ENCODE data around the gene SPIN4. TPM values are rescaled to one million over a fixed set of nuclear protein-coding genes. Genes with fewer than 3 reads are reported as not detected.

Gene SPIN4
- total and polyA plus RNA-seq, 9 of the 15 experiments (the other 6 are each of a cell fraction or from before 2014, with no cell fraction given): 7.6 to 25.7 (median 14.6) TPM

- TF ChIP-seq PKNOX1 (IDR thresholded peaks at IDR 0.05): peak; percentile 64
- TF ChIP-seq ELF1 (tag; IDR thresholded peaks at IDR 0.05): peak; percentile 53
- TF ChIP-seq TFAP4 (CRISPR knock-in tag; IDR thresholded peaks at IDR 0.05; ENCODE audit: borderline replicate concordance): peak; percentile 63
- no peak for TF ChIP-seq ZNF3 (CRISPR knock-in tag; IDR thresholded peaks at IDR 0.05)
- peak; percentile 14; the same call in 1 of the 2 replicates for TF ChIP-seq EP300 (IDR thresholded peaks at IDR 0.05; ENCODE audit: low read length)
- TF ChIP-seq BRD9 (IDR thresholded peaks at IDR 0.05; ENCODE audit: low read depth, partially characterized antibody): no peak
- peak; percentile 58 for TF ChIP-seq GABPA (tag; conservative IDR thresholded peaks at IDR 0.05; ENCODE audit: low read depth)
- TF ChIP-seq RBBP5 (IDR thresholded peaks at IDR 0.05; ENCODE audit: borderline replicate concordance, insufficient read depth, low read length, poor library complexity, severe bottlenecking): peak; percentile 73
- TF ChIP-seq POLR2H (tag; IDR thresholded peaks at IDR 0.05; ENCODE audit: low read depth): peak; percentile 19; the same call in 1 of the 2 replicates
- peak; percentile 64 for TF ChIP-seq FOXM1 (IDR thresholded peaks at IDR 0.05; ENCODE audit: low read depth)
- no peak for TF ChIP-seq FOXM1 (CRISPR knock-in tag; IDR thresholded peaks at IDR 0.05; ENCODE audit: low read depth)
- TF ChIP-seq HMGN3 (IDR thresholded peaks at IDR 0.05; ENCODE audit: borderline replicate concordance, extremely low read depth, insufficient read length, low read depth, low read length): peak; percentile 57
- peak; percentile 30; the same call in 1 of the 2 replicates for TF ChIP-seq MBD2 (IDR thresholded peaks at IDR 0.05; ENCODE audit: borderline replicate concordance, low read depth)
- TF ChIP-seq MAFG (tag; conservative IDR thresholded peaks at IDR 0.05): no peak
- TF ChIP-seq HOMEZ (CRISPR knock-in tag; IDR thresholded peaks at IDR 0.05): no peak
- no peak for TF ChIP-seq POLR2AphosphoS2 (IDR thresholded peaks at IDR 0.05; ENCODE audit: low read length)
- TF ChIP-seq SREBF2 (CRISPR knock-in tag; IDR thresholded peaks at IDR 0.05): no peak
- no peak for TF ChIP-seq ZNF717 (CRISPR knock-in tag; IDR thresholded peaks at IDR 0.05)
These were observed at the start of gene SPIN4 (continued) for GRCh38 chrX:63350941-63351616.
